Measurements from ENCODE around the gene CLEC2A.

CLEC2A gene

GRCh38 chr12:9869307-9870161, 62.6 kb downstream of the CLEC2A start, which contains the start of gene CLEC2B:
Gene CLEC2B (minus strand): TSS chr12:9869354.
- TF ChIP-seq CTCF (IDR thresholded peaks at IDR 0.05; ENCODE audit: extremely low read depth, missing control alignments) = no peak

DNA sequence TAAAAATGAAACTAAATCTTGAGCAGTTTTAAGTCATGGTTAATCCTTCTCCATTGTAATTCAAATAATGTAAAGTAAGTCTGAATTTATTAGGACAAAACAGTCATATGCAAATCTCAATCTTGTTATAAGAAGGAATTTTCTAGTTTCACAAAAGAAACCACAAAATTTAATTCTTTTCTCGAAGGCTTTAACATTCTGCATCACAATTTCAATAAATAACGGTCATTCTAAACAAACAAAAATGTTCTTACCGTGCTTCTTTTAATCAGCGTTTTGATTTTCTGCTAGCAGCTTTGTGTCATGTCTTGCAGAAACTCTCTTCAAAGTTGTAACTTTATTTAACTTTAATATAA, 63.2 kb downstream of the CLEC2A start:
- no peak for TF ChIP-seq CTCF (IDR thresholded peaks at IDR 0.05; ENCODE audit: extremely low read depth, missing control alignments)
- no peak for DNase-seq (ENCODE audit: low spot score)

More at GRCh38 chr12:9869307-9870161, 62.6 kb downstream of the CLEC2A start, which contains the start of gene CLEC2B:
- DNase-seq (ENCODE audit: low spot score) = no peak

GRCh38 chr12:9868311-9868801, 63.8 kb downstream of the CLEC2A start:
- DNase-seq (ENCODE audit: low spot score) = no peak
- no peak for TF ChIP-seq CTCF (IDR thresholded peaks at IDR 0.05; ENCODE audit: extremely low read depth, missing control alignments)

- no peak for TF ChIP-seq CTCF (IDR thresholded peaks at IDR 0.05; ENCODE audit: extremely low read depth, missing control alignments)
- no peak for DNase-seq (ENCODE audit: low spot score)
Observed at GRCh38 chr12:9867531-9867930, 64.6 kb downstream of the CLEC2A start.

DNA sequence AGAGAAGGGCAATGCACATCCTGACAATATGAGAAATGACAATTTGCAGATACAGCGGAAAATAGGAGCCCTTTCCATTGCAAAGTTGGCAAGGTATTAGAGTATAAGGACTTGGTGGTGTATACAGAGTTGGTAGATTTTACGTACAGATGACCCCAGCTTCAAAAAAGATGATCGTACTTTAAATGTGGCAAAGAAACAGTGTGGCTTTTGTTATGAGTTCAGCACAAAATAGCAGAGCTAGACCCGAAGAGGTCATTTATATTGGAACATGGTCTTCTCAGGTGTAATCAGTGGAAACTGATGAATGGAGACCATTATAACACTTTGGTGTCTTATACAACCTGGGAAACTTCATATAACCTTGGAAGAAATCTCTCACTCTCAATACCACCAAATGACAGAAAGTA, 65.3 kb downstream of the CLEC2A start:
- TF ChIP-seq CTCF (IDR thresholded peaks at IDR 0.05; ENCODE audit: extremely low read depth, missing control alignments) = no peak
- no peak for DNase-seq (ENCODE audit: low spot score)

DNA sequence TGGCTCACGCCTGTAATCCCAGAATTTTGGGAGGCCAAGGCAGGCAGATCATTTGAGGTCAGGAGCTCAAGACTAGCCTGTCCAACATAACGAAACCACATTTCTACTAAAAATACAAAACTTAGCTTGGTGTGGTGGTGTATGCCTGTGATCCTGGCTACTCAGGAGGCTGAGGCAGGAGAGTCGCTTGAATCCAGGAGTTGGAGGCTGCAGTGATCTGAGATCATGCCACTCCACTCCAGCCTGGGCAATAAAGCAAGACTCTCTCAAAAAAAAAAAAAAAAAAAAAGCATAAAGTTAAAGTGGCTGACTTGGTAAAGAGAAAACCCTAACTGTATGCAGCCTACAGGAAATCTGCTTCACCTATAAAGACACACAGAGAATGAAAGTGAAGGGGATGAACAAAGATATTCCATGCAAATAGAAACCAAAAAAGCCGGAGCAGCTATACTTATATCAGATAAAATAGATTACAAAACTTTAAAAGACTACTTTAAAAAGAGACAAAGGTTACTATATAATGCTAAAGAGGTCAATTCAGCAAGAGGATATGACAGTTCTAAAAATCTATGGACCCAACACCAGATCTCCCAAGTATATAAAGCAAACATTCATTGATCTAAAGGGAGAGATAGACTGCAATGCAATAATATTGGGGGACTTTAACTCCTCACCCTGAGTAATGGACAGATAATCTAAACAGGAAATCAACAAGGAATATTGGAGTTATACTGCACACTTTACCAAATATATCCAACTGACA, 67.1 kb downstream of the CLEC2A start:
- no peak for TF ChIP-seq CTCF (IDR thresholded peaks at IDR 0.05; ENCODE audit: extremely low read depth, missing control alignments)
- no peak for DNase-seq (ENCODE audit: low spot score)
